IPS DF 19.7 (cell line): ENCODE data around the gene OR6B1.
"Not testable (repeated sequence)": the region's sequence is repeated elsewhere in the genome, so short reads cannot be mapped to it uniquely, and the experiment has no call there.

Experiments
- DNase-seq: peaks from one replicate; pipeline ENCODE4 v3.0.0-alpha.2; 2013; ENCODE audit warnings: low read depth, low spot score

OR6B1 gene

GRCh38 chr7:144006029-144006691, 6.0 kb downstream of the OR6B1 start:
- DNase-seq, result no peak

- DNase-seq, result no peak
These were observed 6.5 kb downstream of the OR6B1 start for GRCh38 chr7:144006692-144007042.

- DNase-seq, result no peak
These were observed 9.2 kb downstream of the OR6B1 start for GRCh38 chr7:144009361-144009760.

GRCh38 chr7:144010061-144010460, 9.9 kb downstream of the OR6B1 start:
- not testable (repeated sequence) for DNase-seq

- not testable (repeated sequence) for DNase-seq
These were observed 10.7 kb downstream of the OR6B1 start for GRCh38 chr7:144010821-144011220.

GRCh38 chr7:144011458-144012230, 11.5 kb downstream of the OR6B1 start:
- DNase-seq, result no peak

GRCh38 chr7:144018065-144018464, 17.9 kb downstream of the OR6B1 start:
- no peak for DNase-seq

- no peak for DNase-seq
These were observed 19.3 kb downstream of the OR6B1 start for GRCh38 chr7:144019457-144019856.

- DNase-seq, result no peak
These were observed 20.2 kb downstream of the OR6B1 start for GRCh38 chr7:144020340-144020739.

GRCh38 chr7:144022169-144022568, 22.0 kb downstream of the OR6B1 start:
- DNase-seq, result no peak

GRCh38 chr7:144023171-144023827, 23.2 kb downstream of the OR6B1 start:
- DNase-seq, result no peak

GRCh38 chr7:144024213-144024612, 24.1 kb downstream of the OR6B1 start:
- no peak for DNase-seq

- no peak for DNase-seq
These were observed 26.2 kb downstream of the OR6B1 start for GRCh38 chr7:144026203-144026883.

- DNase-seq, result no peak
These were observed 26.9 kb downstream of the OR6B1 start for GRCh38 chr7:144027070-144027469.

GRCh38 chr7:144027974-144028373, 27.9 kb downstream of the OR6B1 start:
- DNase-seq, result no peak

GRCh38 chr7:144028547-144028946, 28.4 kb downstream of the OR6B1 start:
- DNase-seq, result no peak

- no peak for DNase-seq
These were observed 32.4 kb downstream of the OR6B1 start for GRCh38 chr7:144032516-144032915.

GRCh38 chr7:144032985-144033709, 33.0 kb downstream of the OR6B1 start:
- no peak for DNase-seq

GRCh38 chr7:144035385-144035784, 35.3 kb downstream of the OR6B1 start:
- no peak for DNase-seq

- DNase-seq, result no peak
These were observed 36.3 kb downstream of the OR6B1 start for GRCh38 chr7:144036302-144036885.

- no peak for DNase-seq
These were observed 37.4 kb downstream of the OR6B1 start for GRCh38 chr7:144037414-144038035.
